Naive thymus-derived CD4-positive, alpha-beta T cell (primary cell): ENCODE results near the gene RPS6KA3. TPM values are rescaled to one million over a fixed set of nuclear protein-coding genes. Genes with fewer than 3 reads are reported as not detected.

Source experiments
- ATAC-seq: fragments of 150-1000 bp; cut with Tn5 transposase; 2 replicates; pipeline ENCODE4 v1.10.0; 2021; ENCODE audit warnings: mild to moderate bottlenecking, moderate library complexity
- CTCF ChIA-PET: fragments of 350-600 bp; sonication (Branson Sonifier 250); formaldehyde crosslinking; loops from one replicate; lab custom pipeline; 2021; ENCODE audit warnings: antibody characterized with exemption; lab: Charles Lee
- POLR2A ChIA-PET: fragments of 350-600 bp; sonication (Branson Sonifier 250); formaldehyde crosslinking; loops from one replicate; lab custom pipeline; 2021; ENCODE audit warnings: antibody characterized with exemption, inconsistent platforms; lab: Charles Lee
- DNase-seq, 9 donors: peaks; one replicate each; pipeline versions ENCODE4 v3.0.0 to v3.0.0-alpha.2; 2020 to 2022; ENCODE audit warnings: mixed read lengths in 1 of 9
- H3K27ac ChIP-seq: one replicate; pipeline ENCODE4 v1.7.0; 2013; ENCODE audit warnings: mild to moderate bottlenecking, low read depth, low read length, moderate library complexity
- H3K27me3 ChIP-seq, 2 donors: one replicate each; pipeline ENCODE4 v1.7.0; 2013; ENCODE audit warnings: low read length in 2 of 2, mild to moderate bottlenecking in 2 of 2, moderate library complexity in 2 of 2; ENCODE audit not compliant: control insufficient read depth in 2 of 2, insufficient read depth in 2 of 2
- H3K36me3 ChIP-seq, 3 experiments: 1 replicate in 2 of 3; 2 replicates in 1 of 3; pipeline ENCODE4 v1.7.0; 2013; ENCODE audit warnings: low read length in 3 of 3, mild to moderate bottlenecking in 3 of 3, moderate library complexity in 1 of 3; ENCODE audit not compliant: insufficient read depth in 3 of 3, control insufficient read depth in 2 of 3
- H3K4me1 ChIP-seq, 2 donors: one replicate each; pipeline ENCODE4 v1.7.0; 2013; ENCODE audit warnings: low read length in 2 of 2, mild to moderate bottlenecking in 2 of 2, moderate library complexity in 1 of 2; ENCODE audit not compliant: control insufficient read depth in 2 of 2, insufficient read depth in 2 of 2
- H3K4me3 ChIP-seq: 2 replicates; pipeline ENCODE4 v1.7.0; 2013; ENCODE audit warnings: mild to moderate bottlenecking, low read length
- H3K9me3 ChIP-seq, 3 experiments: 1 replicate in 2 of 3; 2 replicates in 1 of 3; pipeline ENCODE4 v1.7.0; 2013; ENCODE audit warnings: low read length in 3 of 3; ENCODE audit not compliant: control insufficient read depth in 2 of 3
- H3K27ac Mint-ChIP-seq, 9 donors: one replicate each; pipeline ENCODE4 v1.8.0; 2020 to 2022; ENCODE audit warnings: mixed read lengths in 9 of 9, mild to moderate bottlenecking in 8 of 9, moderate library complexity in 5 of 9, inconsistent platforms in 2 of 9
- H3K27me3 Mint-ChIP-seq, 5 donors: one replicate each; pipeline ENCODE4 v1.8.0; 2021 to 2022; ENCODE audit warnings: mixed read lengths in 5 of 5, mild to moderate bottlenecking in 1 of 5
- H3K36me3 Mint-ChIP-seq, 5 donors: one replicate each; pipeline ENCODE4 v1.8.0; 2020 to 2022; ENCODE audit warnings: mixed read lengths in 5 of 5, mild to moderate bottlenecking in 3 of 5, inconsistent platforms in 1 of 5
- H3K4me1 Mint-ChIP-seq, 7 donors: one replicate each; pipeline ENCODE4 v1.8.0; 2020 to 2022; ENCODE audit warnings: mixed read lengths in 7 of 7, mild to moderate bottlenecking in 3 of 7, inconsistent platforms in 1 of 7
- H3K4me3 Mint-ChIP-seq, 10 donors: one replicate each; pipeline ENCODE4 v1.8.0; 2020 to 2022; ENCODE audit warnings: mild to moderate bottlenecking in 10 of 10, mixed read lengths in 10 of 10, moderate library complexity in 6 of 10, inconsistent platforms in 2 of 10
- H3K9me3 Mint-ChIP-seq, 11 donors: one replicate each; pipeline ENCODE4 v1.8.0; 2020 to 2022; ENCODE audit warnings: mixed read lengths in 11 of 11, mild to moderate bottlenecking in 4 of 11, inconsistent platforms in 1 of 11, moderate library complexity in 1 of 11
- intact Hi-C, 2 donors: fragments of 100-400 bp; cut with micrococcal nuclease; formaldehyde crosslinking; loops; one replicate each; pipeline ENCODE4 v1.15.1; 2023
- polyA plus RNA-seq, 2 donors: library from polyadenylated mRNA; unstranded; fragments of 300-500 nt; fragmentation: Illumina TruSeq; gene quantifications; one replicate each; pipeline ENCODE4 v1.2.3, GENCODE V29; 2021
- total RNA-seq, 6 experiments: library from RNA in 5 of 6; stranded (reverse) in 5 of 6; gene quantifications; 1 replicate in 5 of 6; 2 replicates in 1 of 6; pipeline ENCODE4 v1.2.3 and lab custom pipeline; 2021 to 2026

RPS6KA3 gene
- total and polyA plus RNA-seq, 7 experiments from 2014 or later: 25.2 to 77.9 (median 71.6) TPM

- H3K9me3 ChIP-seq: no peaks in the 10 kb centered on the region
- Mint-ChIP-seq H3K4me3 (peak overlapping the region; percentile 80 to 95 (median 88)), H3K4me1 (peaks cover 0 to 19% (median 16%) of the 10 kb centered on the region in 7 donors), H3K9me3 (no peaks in the 10 kb centered on the region), H3K36me3 (peaks cover 0 to 3% (median 0%) of the 10 kb centered on the region in 5 donors), H3K27ac (peak overlapping the region in 6 of 9 donors; percentile 56 to 95 (median 87)), H3K27me3 (peaks cover 0 to 21% (median 0%) of the 10 kb centered on the region in 5 donors)
- POLR2A ChIA-PET: interaction anchor here (1.2 kb wide), 1 partner anchor 8 kb away, joined by 3 read pairs; no protein-coding TSS in a partner anchor
- intact Hi-C loops: loop anchor here (1.0 to 10.0 kb wide), 16 partner anchors 15 to 1707 kb away; partner anchors contain the start of genes BCLAF3 (in 2 of the 2), EIF1AX (in 2 of the 2), CNKSR2 (in 1 of the 2) and MBTPS2 (in 1 of the 2)
- H3K4me3 ChIP-seq: peak overlapping the region; percentile 61
- CTCF ChIA-PET: no interaction called here
- H3K27ac ChIP-seq: peak overlapping the region; percentile 74
- H3K4me1 ChIP-seq: no peaks in the 10 kb centered on the region
- DNase-seq (peak in 6 of 9 donors; percentile 5 to 25 (median 16)), ATAC-seq (no peak)
- H3K36me3 ChIP-seq: peaks cover 0 to 8% (median 0%) of the 10 kb centered on the region in 3 experiments
- H3K27me3 ChIP-seq: no peaks in the 10 kb centered on the region
These were observed 1.4 kb upstream of the RPS6KA3 start for GRCh38 chrX:20267931-20268701.

GRCh38 chrX:20267607-20267930 is 860 bp upstream of the RPS6KA3 start:
- ATAC-seq (no peak), DNase-seq (no peak)
- POLR2A ChIA-PET: interaction anchor here (0.9 to 1.2 kb wide), 3 partner anchors 9 to 151 kb away, joined by 3 to 5 read pairs (median 3); no protein-coding TSS in a partner anchor
- Histone ChIP-seq H3K4me3 (peak overlapping the region; percentile 61), H3K4me1 (peaks cover 0 to under 1% of the 10 kb centered on the region in 2 donors), H3K27me3 (no peaks in the 10 kb centered on the region), H3K36me3 (peaks cover 0 to 8% (median 0%) of the 10 kb centered on the region in 3 experiments), H3K9me3 (no peaks in the 10 kb centered on the region), H3K27ac (peak overlapping the region; percentile 74)
- Mint-ChIP-seq H3K27me3 (peaks cover 0 to 21% (median 0%) of the 10 kb centered on the region in 5 donors), H3K36me3 (peaks cover 0 to 3% (median 0%) of the 10 kb centered on the region in 5 donors), H3K4me1 (peaks cover 0 to 22% (median 18%) of the 10 kb centered on the region in 7 donors), H3K4me3 (peak overlapping the region; percentile 80 to 95 (median 88)), H3K9me3 (no peaks in the 10 kb centered on the region), H3K27ac (peak overlapping the region; percentile 81 to 95 (median 90))
- intact Hi-C loops: loop anchor here (1.0 to 10.0 kb wide), 16 partner anchors 15 to 1707 kb away; partner anchors contain the start of genes BCLAF3 (in 2 of the 2), EIF1AX (in 2 of the 2), CNKSR2 (in 1 of the 2) and MBTPS2 (in 1 of the 2)
- CTCF ChIA-PET: no interaction called here

- H3K27ac ChIP-seq: peak overlapping the region; percentile 77
- ChIA-PET POLR2A (interaction anchor here (1.0 to 1.4 kb wide), 3 partner anchors 9 to 23 kb away, joined by 3 read pairs; no protein-coding TSS in a partner anchor), CTCF (interaction anchor here (0.7 kb wide), 1 partner anchor 15 kb away, joined by 3 read pairs; no protein-coding TSS in a partner anchor)
- no peaks in the 10 kb centered on the region for H3K27me3 ChIP-seq
- intact Hi-C loops: loop anchor here (1.0 to 10.0 kb wide), 14 partner anchors 13 to 1841 kb away; partner anchors contain the start of genes BCLAF3 (in 2 of the 2), CDKL5 (in 1 of the 2), CNKSR2 (in 1 of the 2) and EIF1AX (in 1 of the 2)
- H3K36me3 ChIP-seq: peaks cover 0 to 8% (median 0%) of the 10 kb centered on the region in 3 experiments
- H3K27me3 Mint-ChIP-seq: peaks cover 0 to 11% (median 0%) of the 10 kb centered on the region in 5 donors
- peak overlapping the region; percentile 78 to 94 (median 91) for H3K27ac Mint-ChIP-seq
- peaks cover 0 to 37% (median 27%) of the 10 kb centered on the region in 7 donors for H3K4me1 Mint-ChIP-seq
- no peaks in the 10 kb centered on the region for H3K9me3 Mint-ChIP-seq
- H3K4me3 Mint-ChIP-seq: peak overlapping the region; percentile 88 to 98 (median 94)
- peaks cover 0 to 4% (median 0%) of the 10 kb centered on the region in 5 donors for H3K36me3 Mint-ChIP-seq
- DNase-seq: peak in 7 of 9 donors; percentile 11 to 46 (median 23)
- H3K4me3 ChIP-seq: peak overlapping the region; percentile 84
- H3K4me1 ChIP-seq: peaks cover 0 to 12% of the 10 kb centered on the region in 2 donors
- peak; percentile 12 for ATAC-seq
- no peaks in the 10 kb centered on the region for H3K9me3 ChIP-seq
These were observed 705 bp downstream of the RPS6KA3 start for GRCh38 chrX:20265726-20266681.

- Histone ChIP-seq H3K4me3 (peak overlapping the region; percentile 84), H3K4me1 (peaks cover 2 to 19% of the 10 kb centered on the region in 2 donors), H3K36me3 (peaks cover 0 to 8% (median 0%) of the 10 kb centered on the region in 3 experiments), H3K9me3 (no peaks in the 10 kb centered on the region), H3K27me3 (no peaks in the 10 kb centered on the region), H3K27ac (peak overlapping the region; percentile 77)
- intact Hi-C loops: loop anchor here (1.0 to 10.0 kb wide), 10 partner anchors 12 to 1840 kb away; partner anchors contain the start of genes BCLAF3 (in 1 of the 2), CDKL5 (in 1 of the 2), CNKSR2 (in 1 of the 2) and EIF1AX (in 1 of the 2)
- Mint-ChIP-seq H3K27ac (peak overlapping the region; percentile 78 to 94 (median 91)), H3K4me1 (peaks cover 0 to 42% (median 33%) of the 10 kb centered on the region in 7 donors), H3K9me3 (no peaks in the 10 kb centered on the region), H3K36me3 (peaks cover 0 to 4% (median 0%) of the 10 kb centered on the region in 5 donors), H3K27me3 (peaks cover 0 to 9% (median 0%) of the 10 kb centered on the region in 5 donors), H3K4me3 (peak overlapping the region; percentile 88 to 98 (median 94))
- ChIA-PET CTCF (no interaction called here), POLR2A (interaction anchor here (1.0 to 1.4 kb wide), 2 partner anchors 9 to 23 kb away, joined by 3 read pairs; no protein-coding TSS in a partner anchor)
- peak; percentile 10 to 66 (median 53) for DNase-seq
- ATAC-seq: peak; percentile 42
These were observed 1.4 kb downstream of the RPS6KA3 start for GRCh38 chrX:20265221-20265725.

- POLR2A ChIA-PET: no interaction called here
These were observed 3.2 kb downstream of the RPS6KA3 start for GRCh38 chrX:20263474-20263873.

More at GRCh38 chrX:20263474-20263873, 3.2 kb downstream of the RPS6KA3 start:
- H3K27ac Mint-ChIP-seq: peak overlapping the region in 8 of 9 donors; percentile 37 to 91 (median 76)
- Histone ChIP-seq H3K36me3 (peaks cover 0 to 8% (median 0%) of the 10 kb centered on the region in 3 experiments), H3K27me3 (no peaks in the 10 kb centered on the region), H3K4me3 (peak overlapping the region; percentile 84), H3K9me3 (no peaks in the 10 kb centered on the region), H3K27ac (peak overlapping the region; percentile 37), H3K4me1 (peaks cover 8 to 27% of the 10 kb centered on the region in 2 donors)
- intact Hi-C loops: loop anchor here (5.0 to 10.0 kb wide), 6 partner anchors 39 to 1711 kb away; partner anchors contain the start of genes CNKSR2 (in 1 of the 2) and RS1 (in 1 of the 2)
- CTCF ChIA-PET: no interaction called here
- H3K4me1 Mint-ChIP-seq: peaks cover 7 to 60% (median 44%) of the 10 kb centered on the region in 7 donors
- DNase-seq (peak in 2 of 9 donors; percentile 19 to 29), ATAC-seq (peak; percentile 6)
- peaks cover 0 to 4% (median 0%) of the 10 kb centered on the region in 5 donors for H3K36me3 Mint-ChIP-seq
- H3K27me3 Mint-ChIP-seq: no peaks in the 10 kb centered on the region
- H3K9me3 Mint-ChIP-seq: no peaks in the 10 kb centered on the region
- peak overlapping the region; percentile 26 to 98 (median 78) for H3K4me3 Mint-ChIP-seq
